ENCODE measurements around the gene ATR. TPM values are rescaled to one million over a fixed set of nuclear protein-coding genes. Genes with fewer than 3 reads are reported as not detected.
"Not testable (repeated sequence)": the region's sequence is repeated elsewhere in the genome, so short reads cannot be mapped to it uniquely, and the experiment has no call there.

ATR gene
- 27.0 and 31.2 TPM in 2 replicates for total RNA-seq (2014; rRNA removed; shearing (Covaris generic))

- peak; percentile 98 for DNase-seq (ENCODE audit: low read depth)
Measured at GRCh38 chr3:142578329-142579223, at the start of gene ATR. Gene ATR (minus strand): TSS chr3:142578733. CDS start chr3:142578704, 29 bp downstream.

DNA sequence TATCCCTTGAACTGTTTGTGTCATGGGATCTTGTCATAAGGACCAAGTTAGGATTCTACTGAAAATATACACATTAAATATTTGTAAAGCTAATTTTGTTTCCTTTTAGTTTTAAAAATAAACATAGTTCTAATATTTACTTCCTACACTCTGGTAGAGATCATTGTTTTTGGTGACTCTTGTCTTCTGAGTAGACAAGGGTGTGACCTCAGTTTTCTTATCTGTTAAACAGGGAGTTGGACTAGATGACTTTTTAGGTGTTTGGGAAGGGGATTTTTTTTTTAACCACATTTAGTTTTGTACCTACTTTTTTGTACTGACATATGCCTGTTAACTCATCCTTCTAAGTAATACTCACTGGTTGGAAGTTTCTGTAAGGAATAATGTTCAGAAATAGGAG lies 48.4 kb upstream of the ATR start:
- DNase-seq (ENCODE audit: low read depth), result no peak

DNA sequence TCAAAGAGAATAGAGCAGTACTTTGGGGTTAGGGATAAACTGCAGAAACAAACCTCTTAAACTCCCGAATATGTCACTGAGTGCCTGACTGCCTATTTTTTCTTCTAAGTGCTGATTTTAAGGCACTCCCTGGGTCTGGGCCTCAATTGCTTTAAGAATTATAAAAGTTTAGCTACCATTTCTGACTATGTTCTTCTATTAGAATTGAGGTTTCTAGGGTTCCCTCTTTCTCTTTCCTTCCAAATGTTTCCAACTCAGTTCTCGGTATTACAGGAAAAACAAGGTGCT lies 46.6 kb upstream of the ATR start:
- no peak for DNase-seq (ENCODE audit: low read depth)

DNA sequence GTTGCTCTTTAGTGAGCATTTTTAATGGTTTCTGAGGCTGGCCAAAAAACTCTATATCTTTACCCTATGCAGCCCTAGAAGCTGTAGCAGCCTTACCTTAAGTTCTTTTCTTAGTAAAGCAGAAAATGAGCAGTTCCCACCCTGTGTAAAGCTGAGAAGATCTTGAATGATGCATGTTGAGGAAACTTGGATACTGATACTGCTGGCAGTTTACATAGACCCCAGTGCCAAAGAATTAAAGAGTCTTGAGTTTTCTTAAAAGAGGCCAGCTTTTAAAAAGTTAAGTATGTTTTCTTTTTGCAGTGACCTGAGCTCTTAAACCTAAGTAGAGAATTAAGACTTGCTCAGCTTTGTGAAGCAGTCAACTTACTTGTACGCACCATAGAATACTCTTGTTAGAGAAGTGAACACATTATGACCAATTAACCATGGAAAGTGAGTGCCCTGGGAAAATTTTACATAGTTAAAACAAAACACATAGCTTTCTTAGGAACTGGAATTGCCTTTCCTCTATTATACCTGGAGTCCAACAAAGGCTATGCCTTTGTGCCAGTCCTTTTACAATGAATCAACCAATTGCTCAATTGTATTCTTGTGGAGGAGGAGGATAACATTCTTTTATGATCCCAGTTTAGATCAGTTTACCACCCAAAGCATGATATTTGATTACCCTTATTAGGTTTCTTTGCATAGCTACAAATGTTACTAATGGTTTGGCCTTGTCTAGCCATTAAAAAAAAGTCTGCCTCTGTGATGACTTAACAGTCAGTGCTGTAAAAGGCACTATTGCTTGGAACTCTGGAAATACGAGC lies 46.0 kb upstream of the ATR start:
- no peak for DNase-seq (ENCODE audit: low read depth)

DNA sequence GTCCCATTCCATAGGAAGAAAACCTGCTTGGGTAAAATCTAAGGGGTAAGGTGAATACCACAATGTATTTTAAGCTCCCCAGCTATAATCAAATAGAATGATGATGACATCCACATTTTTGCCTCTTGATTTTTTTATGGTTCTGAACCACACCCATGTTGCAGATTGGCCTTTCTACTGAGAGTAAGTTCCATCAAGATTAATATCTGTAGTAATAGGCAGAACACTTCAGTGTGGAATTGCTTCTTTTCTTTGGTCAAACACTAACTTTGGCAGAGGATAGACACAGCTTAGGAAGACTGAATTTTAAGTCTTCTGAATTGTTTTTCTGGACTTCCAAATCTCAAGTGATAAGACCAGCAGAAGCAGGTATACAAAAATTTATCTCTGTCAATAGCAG lies 44.7 kb upstream of the ATR start:
- no peak for DNase-seq (ENCODE audit: low read depth)

GRCh38 chr3:142622405-142622804 lies 43.9 kb upstream of the ATR start:
- DNase-seq (ENCODE audit: low read depth), result no peak

GRCh38 chr3:142618917-142619461 lies 40.5 kb upstream of the ATR start:
- DNase-seq (ENCODE audit: low read depth), result peak; percentile 82

DNA sequence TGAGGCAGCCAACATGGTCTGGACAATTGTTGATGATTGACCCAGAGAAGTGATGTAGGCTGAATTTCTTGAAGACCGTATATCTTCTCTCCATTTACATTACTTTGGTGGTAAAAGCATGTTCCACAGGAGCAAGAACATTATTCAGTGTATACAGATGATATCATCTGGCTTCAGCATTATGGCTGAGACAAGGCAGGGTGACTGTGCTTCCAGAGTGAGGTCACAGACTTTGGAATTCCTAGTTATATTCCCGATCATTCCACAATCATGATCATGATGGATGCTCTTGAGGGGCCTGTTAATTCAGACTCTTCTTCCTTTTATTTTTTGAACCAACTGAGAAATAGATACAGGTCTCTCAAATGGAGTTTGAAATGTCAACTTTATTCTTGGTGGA lies 36.6 kb upstream of the ATR start:
- no peak for DNase-seq (ENCODE audit: low read depth)

DNA sequence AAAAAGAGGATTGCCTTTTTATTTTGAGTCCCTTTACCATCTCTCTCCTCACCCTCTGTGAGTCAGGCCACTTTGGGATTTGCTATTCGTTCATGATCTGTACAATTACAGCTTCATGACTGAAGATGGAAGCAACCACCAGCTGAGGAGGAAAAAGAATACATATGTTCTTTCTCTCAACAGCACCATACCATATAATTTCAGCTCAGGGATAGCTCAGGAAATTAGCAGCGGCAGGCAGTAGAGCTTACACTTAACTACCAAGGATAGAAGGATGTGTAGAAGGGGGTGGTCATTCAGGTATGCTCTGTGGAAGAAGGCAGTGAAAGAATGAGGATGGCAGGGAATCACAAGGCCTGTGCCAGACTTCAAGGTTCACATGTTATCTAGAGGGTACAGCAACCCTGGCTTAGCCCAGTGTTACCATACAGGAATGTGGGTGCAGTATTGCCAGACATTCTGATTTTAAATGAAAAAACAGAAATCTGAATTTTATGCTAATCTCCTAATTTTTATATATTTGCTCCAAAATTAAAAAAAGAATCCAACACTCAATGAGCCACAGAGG lies 35.6 kb upstream of the ATR start:
- DNase-seq (ENCODE audit: low read depth), result no peak

- peak; percentile 35 for DNase-seq (ENCODE audit: low read depth)
Measured at GRCh38 chr3:142613491-142613890, 35.0 kb upstream of the ATR start.

GRCh38 chr3:142611206-142611605 lies 32.7 kb upstream of the ATR start:
- DNase-seq (ENCODE audit: low read depth), result no peak

DNA sequence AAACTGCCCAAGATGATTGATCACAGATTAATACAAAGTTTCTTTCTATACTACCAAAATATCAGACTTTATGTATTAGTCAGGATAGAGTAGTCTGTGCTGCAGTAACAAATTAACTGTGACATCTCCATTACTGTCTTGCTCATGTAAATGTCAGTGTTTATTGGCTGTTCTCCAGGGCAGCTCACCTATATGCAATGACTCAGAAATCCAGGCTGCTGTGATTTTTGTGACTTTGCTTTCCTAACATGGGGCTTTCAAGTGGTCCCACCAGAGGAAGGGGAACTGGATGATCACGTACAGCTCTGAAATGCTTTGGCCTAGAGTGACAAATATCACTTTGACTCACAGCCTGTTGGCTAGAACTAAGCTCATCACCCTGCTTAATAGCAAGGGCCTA lies 30.6 kb upstream of the ATR start:
- no peak for DNase-seq (ENCODE audit: low read depth)

DNA sequence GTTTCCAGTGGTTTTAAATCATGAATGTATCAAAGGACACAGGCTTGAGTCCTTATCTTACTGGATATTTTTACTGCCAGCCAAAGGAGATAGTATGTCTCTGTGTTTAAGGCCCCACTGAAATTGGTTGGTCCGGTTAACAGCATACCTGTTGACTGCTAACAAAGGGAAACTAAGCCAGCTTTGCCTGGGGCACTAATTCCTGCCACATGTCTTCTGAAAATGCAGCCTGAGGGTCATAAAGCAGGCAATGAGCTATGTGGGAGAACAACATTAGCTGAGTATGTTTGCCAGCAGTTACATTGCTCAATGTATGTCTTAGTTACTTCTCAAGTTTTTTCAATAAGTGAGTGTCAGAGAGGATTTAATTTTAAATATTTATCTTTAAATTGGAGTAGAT lies 30.1 kb upstream of the ATR start:
- DNase-seq (ENCODE audit: low read depth), result no peak

- DNase-seq (ENCODE audit: low read depth), result no peak
Measured at GRCh38 chr3:142604940-142605339, 26.4 kb upstream of the ATR start.

DNA sequence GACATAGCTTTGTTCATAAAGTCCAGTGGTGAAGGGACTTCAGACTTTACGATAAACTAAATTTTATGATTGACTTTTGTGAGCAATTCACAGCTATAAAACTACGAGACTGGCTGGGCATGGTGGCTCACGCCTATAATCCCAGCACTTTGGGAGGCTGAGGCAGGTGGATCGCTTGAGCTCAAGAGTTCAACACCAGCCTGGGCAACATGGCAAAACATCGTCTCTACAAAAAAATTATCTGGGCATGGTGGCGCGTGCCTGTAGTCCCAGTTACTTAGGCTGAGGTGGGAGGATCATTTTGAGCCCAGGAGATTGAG lies 24.8 kb upstream of the ATR start:
- DNase-seq (ENCODE audit: low read depth), result not testable (repeated sequence)

DNA sequence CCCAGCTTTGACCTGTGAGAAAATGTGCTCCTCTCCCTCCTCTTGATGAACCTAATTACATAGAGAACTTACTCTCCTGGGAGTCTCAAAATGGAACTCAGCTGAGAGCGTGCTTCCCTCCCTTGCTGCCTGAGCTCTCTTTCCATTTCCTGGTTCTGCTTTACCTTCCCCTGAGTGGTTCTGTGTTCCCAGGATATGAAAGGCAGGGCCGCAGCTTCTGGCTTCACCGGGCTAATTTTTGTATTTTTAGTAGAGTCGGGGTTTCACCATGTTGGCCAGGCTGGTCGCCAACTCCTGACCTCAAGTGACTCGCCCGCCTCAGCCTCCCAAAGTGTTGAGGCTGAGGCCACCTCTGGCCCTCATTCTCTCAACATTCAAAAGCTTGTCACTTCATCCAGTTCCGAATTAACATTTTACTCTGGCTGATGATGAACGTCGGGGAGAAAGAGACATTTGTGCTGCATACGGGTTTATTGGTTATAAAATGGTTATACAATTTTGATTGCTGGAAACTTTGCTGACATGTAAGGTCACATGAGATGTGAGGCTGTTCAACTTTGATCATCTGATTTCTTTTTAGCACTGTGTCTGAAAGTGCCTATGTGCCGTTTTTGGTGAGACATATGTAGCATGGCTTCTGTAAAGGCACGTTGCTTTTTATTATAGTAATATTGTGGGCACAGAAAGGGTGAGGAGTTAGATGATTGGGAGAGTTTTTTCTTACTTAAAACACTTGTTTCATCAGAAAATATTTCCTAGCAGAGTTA lies 24.3 kb upstream of the ATR start:
- peak; percentile 11 for DNase-seq (ENCODE audit: low read depth)

DNA sequence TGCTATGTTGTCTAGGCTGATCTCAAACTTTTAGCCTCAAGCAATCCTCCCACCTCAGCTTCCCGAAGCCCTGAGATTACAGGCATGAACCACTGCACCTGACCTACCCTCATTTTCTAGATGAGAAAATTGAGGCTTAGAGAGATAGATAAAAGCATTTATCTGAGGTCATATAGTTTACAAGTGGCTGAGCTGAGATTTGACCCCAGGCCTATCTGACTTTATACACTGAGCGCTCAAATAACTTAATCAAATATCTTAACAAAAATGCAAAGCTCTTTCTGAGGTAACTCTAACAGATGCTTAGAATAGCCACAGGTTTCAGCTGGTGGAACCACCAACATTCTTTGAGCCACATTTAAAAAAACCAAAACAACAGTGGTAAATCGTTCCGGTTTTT lies 23.2 kb upstream of the ATR start:
- no peak for DNase-seq (ENCODE audit: low read depth)

- DNase-seq (ENCODE audit: low read depth), result no peak
Measured at GRCh38 chr3:142597906-142598305, 19.4 kb upstream of the ATR start.

GRCh38 chr3:142596726-142597088 lies 18.2 kb upstream of the ATR start:
- no peak for DNase-seq (ENCODE audit: low read depth)

GRCh38 chr3:142595951-142596725 lies 17.6 kb upstream of the ATR start, which contains the start of gene PLS1:
Gene PLS1 (plus strand): TSS chr3:142596393. CDS start chr3:142664238, 67,845 bp downstream.
- DNase-seq (ENCODE audit: low read depth), result peak; percentile 93

DNA sequence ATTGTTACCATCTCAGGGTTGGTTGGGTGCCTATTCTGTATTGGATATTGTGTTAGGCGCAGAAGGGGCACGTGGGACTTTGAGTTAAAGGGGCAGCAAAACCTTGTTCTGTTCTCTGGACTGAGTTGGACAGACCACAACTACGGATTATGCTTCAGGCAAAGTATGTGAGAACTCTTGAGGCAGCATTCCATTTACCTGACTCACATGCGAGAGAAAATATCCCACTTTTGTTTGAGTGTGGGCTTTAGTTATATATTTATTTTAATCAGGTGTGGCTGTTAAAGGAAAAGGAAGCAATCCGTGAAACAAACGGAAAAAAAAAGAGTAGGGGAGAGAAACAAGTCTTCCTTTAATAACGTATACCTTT lies 17.0 kb upstream of the ATR start:
- DNase-seq (ENCODE audit: low read depth), result peak; percentile 88
